Fibroblast of skin of scalp (primary cell): ENCODE data around the gene PLXNA2. TPM values are rescaled to one million over a fixed set of nuclear protein-coding genes. Genes with fewer than 3 reads are reported as not detected.

Source experiments
- DNase-seq: peaks from one replicate; pipeline ENCODE4 v3.0.0-alpha.2; 2013
- polyA plus RNA-seq, 2 experiments: library from polyadenylated mRNA; unstranded; fragments of 120-200 nt; gene quantifications; one replicate each; pipeline ENCODE4 v1.2.1, GENCODE V29; 2013; ENCODE audit not compliant: insufficient read length in 2 of 2

The PLXNA2 gene
- 1.6 TPM for polyA plus RNA-seq (2013, experiment 1 of 2; ENCODE audit: insufficient read length)
- polyA plus RNA-seq (2013, experiment 2 of 2; ENCODE audit: insufficient read length), result 2.1 TPM

- DNase-seq, result peak; percentile 52
Observed at GRCh38 chr1:208243967-208244916, at the start of gene PLXNA2. Gene PLXNA2 (minus strand): TSS chr1:208244384. CDS start chr1:208217922, 26,462 bp downstream.

DNA sequence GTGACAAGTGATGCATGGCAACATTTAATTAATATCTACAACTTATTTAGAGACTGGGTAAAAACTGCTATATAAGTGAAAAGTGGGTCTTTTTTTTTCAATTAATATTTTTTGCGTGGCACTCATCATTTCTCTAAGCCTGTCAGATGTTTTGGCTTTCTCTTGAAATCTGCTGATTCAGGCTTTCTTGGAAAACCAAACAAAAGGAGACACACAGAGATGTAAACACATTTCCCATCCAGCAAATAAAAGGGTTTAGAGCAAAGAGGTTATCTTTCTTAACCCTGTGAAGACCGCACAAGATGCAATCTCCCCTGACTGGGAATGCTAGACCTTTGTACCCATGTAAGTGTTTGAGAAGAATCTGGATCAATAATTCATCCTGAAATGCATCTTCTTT is 48.7 kb upstream of the PLXNA2 start:
- no peak for DNase-seq

DNA sequence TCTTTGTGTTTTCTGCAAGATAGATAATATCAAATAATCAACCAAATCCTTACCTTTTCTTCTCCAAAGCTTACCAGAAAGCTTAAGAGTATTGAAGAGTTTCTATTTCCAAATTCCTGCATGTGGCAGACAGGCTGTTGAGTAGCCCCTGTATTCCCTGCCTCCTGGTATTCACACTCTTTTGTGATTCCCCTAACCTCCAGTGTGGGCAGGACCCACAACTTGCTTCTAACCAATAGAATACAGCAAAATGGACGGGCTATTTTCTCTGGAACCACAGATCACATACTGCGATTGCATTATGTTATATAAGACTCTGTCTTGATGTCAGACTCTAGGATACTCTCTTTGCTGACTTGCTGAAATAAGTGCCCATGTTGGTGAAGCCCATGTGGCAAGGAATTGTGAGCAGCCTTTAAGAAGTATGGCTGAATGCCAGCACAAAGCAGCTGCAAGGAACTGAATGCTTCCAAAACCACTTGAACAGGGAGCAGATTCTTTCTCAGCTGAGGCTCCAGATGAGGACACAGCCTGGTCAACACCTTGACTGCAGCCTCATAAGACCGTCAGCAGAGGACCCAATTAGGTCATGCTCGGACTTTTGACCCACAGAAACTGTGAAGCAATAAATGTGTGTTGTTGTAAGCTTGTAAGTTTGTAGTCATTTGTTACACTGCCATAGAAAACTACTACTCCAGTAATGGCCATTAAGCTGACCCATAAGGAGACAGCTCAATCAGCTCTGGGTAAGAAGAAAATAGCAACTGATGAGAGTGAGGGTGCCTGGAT is 47.9 kb upstream of the PLXNA2 start:
- no peak for DNase-seq

DNA sequence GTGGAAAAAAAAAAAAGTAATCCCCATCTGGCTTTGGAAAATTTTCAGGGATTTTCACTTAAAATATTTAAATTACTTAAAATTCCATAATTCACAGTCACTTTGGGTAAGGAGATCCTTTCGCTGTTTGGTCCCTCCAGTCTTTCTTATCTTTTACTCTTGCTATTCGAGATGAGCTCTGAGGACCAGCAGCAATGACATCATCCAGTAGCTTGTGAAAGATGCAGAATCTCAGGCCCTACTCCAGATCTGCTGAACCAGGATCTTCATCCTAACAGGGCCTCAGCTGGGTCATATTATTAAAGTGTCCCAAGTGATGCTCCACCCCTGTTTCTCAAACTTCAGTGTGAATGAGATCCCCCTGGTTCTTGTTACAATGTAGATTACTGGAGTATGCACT is 46.9 kb upstream of the PLXNA2 start:
- no peak for DNase-seq

DNA sequence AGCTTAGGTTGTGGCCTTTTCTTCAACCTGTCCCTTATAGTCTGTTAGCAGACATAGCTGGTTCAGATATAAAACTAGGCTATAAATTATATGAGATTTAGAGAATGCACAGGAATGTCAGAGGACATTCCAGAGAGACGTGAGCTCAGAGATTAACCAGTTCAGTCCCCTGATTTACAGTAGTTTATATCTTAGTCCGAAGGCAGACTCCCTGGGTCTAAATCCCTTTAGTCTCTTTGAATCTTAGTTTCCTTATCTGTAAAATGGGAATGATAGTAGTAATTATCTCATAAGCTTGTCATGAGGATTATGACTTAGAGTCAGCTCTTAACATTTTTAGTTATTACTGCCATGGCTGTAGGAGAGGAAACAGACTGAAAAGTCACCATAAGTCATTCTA is 45.5 kb upstream of the PLXNA2 start:
- DNase-seq, result no peak

- no peak for DNase-seq
Observed at GRCh38 chr1:208288495-208288894, 44.3 kb upstream of the PLXNA2 start.

DNA sequence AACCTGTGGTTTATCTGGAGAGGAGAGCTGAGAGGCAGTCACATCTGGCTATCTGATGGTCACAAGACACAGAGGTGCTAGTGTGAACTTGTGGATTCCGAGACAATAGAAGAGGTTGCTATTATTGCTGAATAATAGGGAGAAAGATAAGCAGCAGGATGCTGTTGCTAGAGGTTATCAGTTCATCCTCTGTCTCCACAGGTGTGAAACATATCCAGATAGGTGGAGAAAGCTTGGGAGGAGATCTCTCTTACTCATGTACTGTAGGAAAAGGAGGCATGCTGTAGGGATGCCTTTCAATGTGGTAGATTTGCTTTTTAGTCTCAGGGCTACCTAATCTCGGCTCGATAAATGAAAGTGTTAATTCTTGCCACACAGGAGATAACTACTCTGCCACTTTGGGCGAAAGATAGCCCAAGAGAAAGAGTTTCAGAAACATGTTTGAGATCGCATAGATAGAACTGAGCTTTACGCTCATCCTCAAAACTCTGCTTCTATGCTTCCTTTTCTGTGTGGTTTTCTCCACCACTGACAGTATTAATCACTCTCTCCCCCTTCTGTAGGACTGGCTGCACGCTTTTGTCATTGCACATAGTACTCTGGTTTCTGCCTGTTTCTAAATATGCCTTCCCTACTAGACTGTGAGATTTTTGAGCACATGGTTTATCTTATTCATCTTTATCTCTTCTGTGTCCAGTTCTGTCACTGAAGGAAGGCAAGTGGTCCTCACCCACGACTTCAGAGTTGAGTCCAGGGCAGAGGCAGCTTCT is 36.7 kb upstream of the PLXNA2 start:
- DNase-seq, result no peak

- DNase-seq, result no peak
Observed at GRCh38 chr1:208279826-208280588, 35.8 kb upstream of the PLXNA2 start.

DNA sequence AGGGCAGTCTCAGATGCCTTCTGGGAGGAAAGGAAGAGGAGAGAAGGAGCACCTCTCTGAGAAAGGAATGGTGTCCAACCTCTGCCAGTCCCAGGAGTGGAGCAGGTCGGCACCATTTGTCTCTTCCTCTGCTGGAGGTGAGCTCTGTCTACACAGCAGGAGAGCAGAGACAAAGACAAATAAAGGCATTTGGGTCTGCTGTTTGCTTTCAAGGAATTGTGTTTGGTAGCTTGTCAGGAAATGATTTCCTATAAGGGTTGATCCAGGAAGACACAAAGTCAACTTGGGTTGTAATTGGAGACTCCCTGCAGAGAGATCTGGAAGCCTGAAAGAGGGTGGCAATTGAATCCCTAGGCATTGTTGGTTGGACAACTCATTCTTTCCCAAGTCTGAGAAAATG is 34.5 kb upstream of the PLXNA2 start:
- peak; percentile 49 for DNase-seq

- DNase-seq, result no peak
Observed at GRCh38 chr1:208276757-208277435, 32.7 kb upstream of the PLXNA2 start.

GRCh38 chr1:208275083-208275482 is 30.9 kb upstream of the PLXNA2 start:
- DNase-seq, result no peak

DNA sequence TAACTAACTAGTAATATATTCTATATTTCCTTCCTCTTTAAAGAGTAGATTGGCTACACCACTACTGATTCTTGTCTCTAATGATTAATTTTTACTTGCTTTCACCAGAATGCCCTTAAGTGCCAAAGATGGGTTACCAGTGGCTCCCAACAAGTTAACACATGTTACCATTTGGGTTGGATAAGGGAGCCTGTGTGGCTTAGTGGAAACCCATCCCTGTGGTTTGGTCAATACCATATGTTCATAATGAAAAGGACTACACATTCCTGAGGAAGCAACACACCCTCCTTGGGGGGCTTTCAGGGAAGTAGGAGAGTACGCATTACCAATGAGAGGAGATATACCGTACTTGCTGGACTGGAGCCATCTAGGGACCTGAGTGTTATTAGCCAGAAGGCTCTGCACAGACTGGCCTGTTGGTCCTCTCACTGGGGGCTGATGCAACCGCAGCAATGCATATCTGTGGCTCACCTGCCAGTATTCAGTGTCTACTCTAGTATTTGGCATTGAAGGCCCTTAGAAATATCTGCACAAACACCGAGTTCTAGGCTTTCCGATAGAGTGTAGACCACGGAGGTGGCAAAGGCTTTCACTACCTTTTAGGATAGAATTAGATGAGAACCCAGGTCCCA is 29.3 kb upstream of the PLXNA2 start:
- DNase-seq, result no peak

DNA sequence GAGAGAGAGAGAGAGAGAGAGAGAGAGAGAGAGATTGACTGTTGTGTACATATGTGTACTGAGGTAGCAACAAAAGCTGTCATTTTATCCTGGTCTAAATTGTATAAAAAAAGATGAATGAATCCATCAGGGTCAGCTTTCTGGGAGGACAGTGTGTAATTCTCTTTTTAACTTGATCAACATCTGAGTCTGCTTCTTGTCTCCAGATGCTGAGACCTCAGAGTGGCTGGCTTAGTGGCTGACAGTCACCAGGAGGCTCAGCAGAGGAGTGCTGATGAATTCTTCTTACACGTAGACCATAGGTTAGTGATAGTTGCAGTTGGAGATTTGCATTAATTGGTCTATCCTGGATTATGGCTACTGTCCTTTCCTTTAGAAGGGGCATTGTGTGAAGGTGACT is 28.5 kb upstream of the PLXNA2 start:
- no peak for DNase-seq

DNA sequence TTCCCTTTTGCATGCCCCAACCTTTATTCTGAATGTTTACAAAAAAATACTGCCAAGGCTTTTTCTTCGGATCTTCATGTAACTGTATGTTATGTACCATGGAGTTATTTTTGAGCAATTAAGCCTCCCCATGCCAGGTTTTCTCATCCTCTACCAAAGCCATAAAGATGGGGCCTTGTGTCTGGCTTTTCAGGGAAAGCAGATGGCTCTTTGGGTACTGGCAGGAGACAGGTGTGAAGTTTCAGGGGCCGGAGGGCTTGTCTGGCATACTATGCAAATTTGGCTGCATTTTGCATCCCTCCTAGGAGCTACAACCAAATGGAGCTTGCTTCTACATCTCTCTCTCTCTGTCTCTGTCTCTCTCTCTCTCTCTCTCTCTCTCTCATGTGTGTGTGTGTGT is 28.1 kb upstream of the PLXNA2 start:
- DNase-seq, result no peak

- DNase-seq, result no peak
Observed at GRCh38 chr1:208271236-208271635, 27.1 kb upstream of the PLXNA2 start.

GRCh38 chr1:208270651-208271141 is 26.5 kb upstream of the PLXNA2 start:
- peak; percentile 64 for DNase-seq

DNA sequence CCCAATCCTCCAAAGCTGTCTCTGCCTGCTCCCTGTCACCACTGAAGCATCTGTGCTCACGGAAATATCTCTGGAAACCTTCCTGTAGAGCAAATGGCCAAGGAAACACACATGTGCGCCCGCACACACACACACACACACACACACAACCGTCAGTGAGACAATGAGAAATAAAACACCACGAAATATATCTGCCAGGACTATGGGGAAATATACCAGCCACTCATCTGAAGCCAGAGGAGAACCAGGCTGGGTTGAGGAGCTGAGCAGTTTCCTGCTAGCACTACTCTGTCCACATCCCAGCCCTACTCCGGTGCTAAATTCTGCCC is 25.1 kb upstream of the PLXNA2 start:
- DNase-seq, result no peak

DNA sequence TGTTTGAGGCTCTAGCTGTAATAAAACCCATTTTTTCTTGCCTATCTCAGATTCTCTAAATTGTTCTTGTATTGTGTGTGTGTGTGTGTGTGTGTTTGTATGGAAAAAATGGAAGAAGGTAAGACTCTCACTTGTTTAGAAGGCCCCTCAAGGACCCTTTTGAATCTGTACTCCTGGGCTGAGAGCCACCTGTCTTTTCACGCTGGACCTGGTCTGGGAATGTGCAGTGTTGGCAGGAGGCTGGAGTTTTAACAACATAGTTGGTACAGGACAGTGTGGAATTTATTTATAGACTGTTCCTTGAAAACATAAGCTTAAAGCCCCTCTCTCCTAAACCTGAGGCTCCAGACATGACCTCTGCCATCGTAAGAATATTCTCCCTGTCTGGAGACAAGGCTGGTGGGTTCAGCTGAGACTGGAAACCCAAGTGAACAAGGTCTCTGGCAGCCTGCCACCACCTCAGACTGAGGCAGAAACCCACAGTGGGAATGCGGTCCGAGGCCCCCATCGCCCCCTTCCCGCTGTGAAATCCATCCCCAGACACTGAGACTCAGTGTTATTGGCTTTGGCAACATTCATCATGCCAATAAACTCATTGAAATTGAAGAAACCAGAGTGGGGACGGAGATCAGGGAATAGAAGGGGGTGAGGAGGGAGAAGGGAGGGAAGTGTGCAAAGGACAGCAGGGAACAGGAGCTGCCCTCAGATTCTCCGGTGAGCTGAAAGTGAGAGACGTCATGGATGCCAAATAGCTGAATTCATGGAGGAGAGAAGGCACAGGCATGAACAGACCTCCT is 24.6 kb upstream of the PLXNA2 start:
- no peak for DNase-seq

DNA sequence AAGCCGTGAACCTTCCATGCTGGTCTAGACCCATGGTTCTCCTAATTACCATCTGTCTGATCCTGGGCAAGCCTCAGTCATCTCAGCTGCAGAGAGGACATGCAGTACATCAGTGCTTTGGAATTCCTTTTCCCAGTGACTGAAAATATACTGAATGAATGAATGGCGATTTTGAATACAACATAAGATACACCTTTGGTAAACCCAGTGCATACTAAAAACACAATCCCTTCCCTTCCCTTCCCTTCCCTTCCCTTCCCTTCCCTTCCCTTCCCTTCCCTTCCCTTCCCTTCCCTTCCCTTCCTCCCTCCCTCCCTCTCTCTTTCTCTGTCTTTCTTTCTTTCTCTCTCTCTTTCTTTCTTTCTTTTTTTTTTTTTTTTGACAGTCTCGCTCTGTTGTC is 21.3 kb upstream of the PLXNA2 start:
- DNase-seq, result no peak

DNA sequence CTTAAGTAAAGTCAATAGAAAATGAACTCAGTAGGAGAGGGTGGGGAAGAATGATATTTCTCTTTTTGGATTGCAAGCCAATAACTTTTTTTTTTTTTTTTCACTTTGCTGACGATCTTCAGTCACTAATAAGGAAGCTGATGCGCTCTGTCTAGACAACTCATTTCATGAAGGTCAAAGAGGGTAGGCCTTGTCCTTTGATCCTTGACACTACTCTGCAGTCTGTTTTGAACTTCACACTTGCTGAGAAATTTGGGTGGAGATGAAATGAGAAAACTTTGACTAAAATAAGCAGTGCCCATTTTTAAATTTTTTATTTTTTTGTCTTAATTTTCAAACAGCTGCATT is 20.9 kb upstream of the PLXNA2 start:
- no peak for DNase-seq
